ENCODE data around the gene NDRG3. TPM values are rescaled to one million over a fixed set of nuclear protein-coding genes. Genes with fewer than 3 reads are reported as not detected.
"Not testable (repeated sequence)": the region's sequence is repeated elsewhere in the genome, so short reads cannot be mapped to it uniquely, and the experiment has no call there.

Gene NDRG3
- total RNA-seq, 1 donor from 2014 or later, result 26.8 TPM

DNA sequence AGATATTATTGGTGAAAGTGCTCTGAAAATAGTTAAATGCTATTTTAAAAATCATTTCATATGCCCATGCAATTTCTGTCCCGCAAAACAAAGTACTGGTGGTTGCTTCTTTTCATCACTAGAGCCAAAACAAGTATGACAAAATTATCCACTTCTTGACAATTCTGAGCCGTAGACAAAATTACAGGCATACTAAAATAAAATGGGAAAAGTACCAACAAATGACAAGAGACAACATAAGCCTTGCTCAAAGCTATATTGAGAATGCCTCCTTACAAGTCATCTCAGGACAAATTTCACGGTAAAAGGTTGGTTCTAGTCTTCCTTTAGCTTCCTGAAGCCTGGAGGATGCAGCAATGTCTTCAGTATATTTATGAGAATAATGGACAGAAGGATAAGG lies 28.9 kb downstream of the NDRG3 start:
- Mint-ChIP-seq H3K36me3 (ENCODE audit: low read depth) (peaks cover 10% of the 10 kb centered on the region), H3K9me3 (no peaks in the 10 kb centered on the region), H3K27me3 (ENCODE audit: low read depth) (no peaks in the 10 kb centered on the region), H3K27ac (no peak overlapping the region), H3K4me3 (ENCODE audit: low read depth) (no peak overlapping the region), H3K4me1 (ENCODE audit: low read depth) (peaks cover 5% of the 10 kb centered on the region)
- intact Hi-C loops (cut with micrococcal nuclease), result no loop called here
- no peak for DNase-seq (ENCODE audit: low spot score)

- intact Hi-C loops (cut with micrococcal nuclease), result no loop called here
- no peak overlapping the region for H3K4me3 Mint-ChIP-seq (ENCODE audit: low read depth)
- H3K36me3 Mint-ChIP-seq (ENCODE audit: low read depth), result no peaks in the 10 kb centered on the region
- no peaks in the 10 kb centered on the region for H3K4me1 Mint-ChIP-seq (ENCODE audit: low read depth)
- H3K9me3 Mint-ChIP-seq, result no peaks in the 10 kb centered on the region
- H3K27ac Mint-ChIP-seq, result no peak overlapping the region
- H3K27me3 Mint-ChIP-seq (ENCODE audit: low read depth), result no peaks in the 10 kb centered on the region
- no peak for DNase-seq (ENCODE audit: low spot score)
Measured at GRCh38 chr20:36712775-36713174, 33.1 kb downstream of the NDRG3 start.

DNA sequence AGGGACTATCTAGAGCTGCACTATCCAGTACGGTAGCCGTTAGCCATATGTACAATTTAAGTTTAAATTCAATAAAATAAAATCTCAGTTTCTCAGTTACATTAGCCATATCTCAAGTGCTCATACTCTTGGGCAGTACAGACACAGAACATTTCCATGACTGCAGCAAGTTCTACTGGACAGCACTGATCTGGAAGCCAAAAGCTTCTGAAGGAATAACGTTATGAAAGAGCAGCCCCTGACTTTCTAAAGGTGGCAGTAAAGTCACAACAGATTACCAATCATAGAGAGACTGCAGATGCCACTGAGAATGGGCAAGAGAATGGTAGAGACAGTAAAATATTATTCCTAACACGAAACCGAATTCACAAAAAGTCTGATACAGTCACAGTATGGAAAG lies 36.8 kb downstream of the NDRG3 start:
- no peak overlapping the region for H3K4me3 Mint-ChIP-seq (ENCODE audit: low read depth)

DNA sequence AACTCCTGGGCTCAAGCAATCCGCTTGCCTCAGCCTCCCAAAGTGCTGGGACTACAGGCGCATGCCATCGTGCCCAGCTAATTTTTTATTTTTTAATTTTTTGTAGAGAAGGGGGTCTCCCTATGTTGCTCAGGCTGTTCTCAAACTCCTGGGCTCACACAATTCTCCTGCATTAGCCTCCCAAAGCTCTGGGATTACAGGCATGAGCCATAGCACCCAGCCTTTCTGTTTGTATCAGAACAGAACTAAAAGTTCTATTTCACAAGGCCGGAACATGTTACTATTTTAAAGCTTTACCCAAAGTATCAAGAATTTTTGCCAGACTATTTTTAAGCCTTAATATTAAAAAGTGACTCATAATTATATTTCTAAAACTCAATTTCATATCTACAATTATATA lies 42.4 kb downstream of the NDRG3 start:
- intact Hi-C loops (cut with micrococcal nuclease), result no loop called here
- DNase-seq (ENCODE audit: low spot score), result no peak
- H3K27me3 Mint-ChIP-seq (ENCODE audit: low read depth), result no peaks in the 10 kb centered on the region
- H3K36me3 Mint-ChIP-seq (ENCODE audit: low read depth), result no peaks in the 10 kb centered on the region
- H3K9me3 Mint-ChIP-seq, result no peaks in the 10 kb centered on the region
- H3K4me3 Mint-ChIP-seq (ENCODE audit: low read depth), result no peak overlapping the region
- H3K27ac Mint-ChIP-seq, result no peak overlapping the region
- H3K4me1 Mint-ChIP-seq (ENCODE audit: low read depth), result peaks cover 2% of the 10 kb centered on the region

More for the DNA sequence above, 36.8 kb downstream of the NDRG3 start:
- Mint-ChIP-seq H3K4me1 (ENCODE audit: low read depth) (peaks cover 2% of the 10 kb centered on the region), H3K27ac (no peak overlapping the region), H3K36me3 (ENCODE audit: low read depth) (no peaks in the 10 kb centered on the region), H3K9me3 (no peaks in the 10 kb centered on the region), H3K27me3 (ENCODE audit: low read depth) (no peaks in the 10 kb centered on the region)
- no peak for DNase-seq (ENCODE audit: low spot score)
- intact Hi-C loops (cut with micrococcal nuclease), result no loop called here

DNA sequence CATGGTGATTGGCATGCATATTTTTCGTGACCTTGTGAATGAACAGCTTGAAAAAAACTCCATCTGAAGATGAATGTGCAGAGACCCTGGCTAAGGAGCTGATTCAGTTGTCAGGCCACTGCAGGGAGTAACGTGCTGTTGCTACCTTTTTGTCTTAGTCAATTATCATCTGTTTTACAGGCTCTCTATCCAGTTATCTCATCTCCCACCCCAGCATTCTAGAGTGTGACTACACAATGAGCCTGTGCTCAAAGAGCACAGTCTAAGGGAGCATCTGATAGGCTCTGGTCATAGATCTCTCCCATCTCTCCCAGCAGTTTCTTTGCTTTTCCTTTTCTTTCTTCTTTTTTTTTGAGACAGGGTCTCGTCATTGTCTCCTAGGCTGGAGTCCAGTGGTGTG lies 45.5 kb downstream of the NDRG3 start:
- no peak for DNase-seq (ENCODE audit: low spot score)
- no peak overlapping the region for H3K27ac Mint-ChIP-seq
- peaks cover 4% of the 10 kb centered on the region for H3K36me3 Mint-ChIP-seq (ENCODE audit: low read depth)
- intact Hi-C loops (cut with micrococcal nuclease), result no loop called here
- H3K27me3 Mint-ChIP-seq (ENCODE audit: low read depth), result no peaks in the 10 kb centered on the region
- H3K4me3 Mint-ChIP-seq (ENCODE audit: low read depth), result no peak overlapping the region
- H3K9me3 Mint-ChIP-seq, result no peaks in the 10 kb centered on the region
- H3K4me1 Mint-ChIP-seq (ENCODE audit: low read depth), result no peaks in the 10 kb centered on the region

- DNase-seq (ENCODE audit: low spot score); H3K4me1 Mint-ChIP-seq (ENCODE audit: low read depth); H3K27me3 Mint-ChIP-seq (ENCODE audit: low read depth); H3K36me3 Mint-ChIP-seq (ENCODE audit: low read depth); H3K9me3 Mint-ChIP-seq; H3K4me3 Mint-ChIP-seq (ENCODE audit: low read depth); H3K27ac Mint-ChIP-seq; intact Hi-C loops (cut with micrococcal nuclease): not testable (repeated sequence)
Measured at GRCh38 chr20:36695467-36695866, 50.4 kb downstream of the NDRG3 start.

- no peak overlapping the region for H3K4me3 Mint-ChIP-seq (ENCODE audit: low read depth)
- intact Hi-C loops (cut with micrococcal nuclease), result no loop called here
- H3K27ac Mint-ChIP-seq, result no peak overlapping the region
- DNase-seq (ENCODE audit: low spot score), result no peak
- H3K36me3 Mint-ChIP-seq (ENCODE audit: low read depth), result peaks cover 3% of the 10 kb centered on the region
- H3K27me3 Mint-ChIP-seq (ENCODE audit: low read depth), result no peaks in the 10 kb centered on the region
- H3K4me1 Mint-ChIP-seq (ENCODE audit: low read depth), result no peaks in the 10 kb centered on the region
- H3K9me3 Mint-ChIP-seq, result no peaks in the 10 kb centered on the region
Measured at GRCh38 chr20:36688630-36689029, 57.3 kb downstream of the NDRG3 start.

- Mint-ChIP-seq H3K27me3 (ENCODE audit: low read depth) (no peaks in the 10 kb centered on the region), H3K27ac (no peak overlapping the region), H3K36me3 (ENCODE audit: low read depth) (peaks cover 4% of the 10 kb centered on the region), H3K9me3 (no peaks in the 10 kb centered on the region), H3K4me3 (ENCODE audit: low read depth) (no peak overlapping the region), H3K4me1 (ENCODE audit: low read depth) (no peaks in the 10 kb centered on the region)
- no peak for DNase-seq (ENCODE audit: low spot score)
- intact Hi-C loops (cut with micrococcal nuclease), result no loop called here
Measured at GRCh38 chr20:36687850-36688249, 58.0 kb downstream of the NDRG3 start.

- H3K36me3 Mint-ChIP-seq (ENCODE audit: low read depth), result peaks cover 4% of the 10 kb centered on the region
- no peak overlapping the region for H3K4me3 Mint-ChIP-seq (ENCODE audit: low read depth)
- no peaks in the 10 kb centered on the region for H3K9me3 Mint-ChIP-seq
- H3K27ac Mint-ChIP-seq, result no peak overlapping the region
- H3K27me3 Mint-ChIP-seq (ENCODE audit: low read depth), result no peaks in the 10 kb centered on the region
- intact Hi-C loops (cut with micrococcal nuclease), result no loop called here
- H3K4me1 Mint-ChIP-seq (ENCODE audit: low read depth), result no peaks in the 10 kb centered on the region
- DNase-seq (ENCODE audit: low spot score), result no peak
Measured at GRCh38 chr20:36686944-36687343, 58.9 kb downstream of the NDRG3 start.

DNA sequence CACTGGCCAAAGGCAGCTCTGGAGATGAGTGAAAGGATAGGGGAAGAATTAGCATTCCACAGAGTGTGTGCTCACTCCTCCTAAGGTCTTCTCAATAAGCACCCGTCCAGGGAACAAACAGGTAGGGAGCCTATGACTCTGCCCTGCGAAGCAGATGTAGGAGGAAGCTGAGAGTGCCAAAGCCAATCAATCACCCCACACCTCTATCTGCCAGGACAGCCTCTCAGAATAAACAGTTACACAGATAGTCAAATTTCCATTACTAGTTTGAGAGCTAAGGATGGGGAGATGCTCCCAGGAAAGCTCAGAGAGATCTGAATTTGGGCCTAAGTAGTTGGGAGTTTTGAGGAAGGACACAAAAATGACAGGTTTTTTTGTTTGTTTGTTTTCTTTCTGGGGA lies 59.4 kb downstream of the NDRG3 start:
- H3K4me3 Mint-ChIP-seq (ENCODE audit: low read depth), result no peak overlapping the region
- H3K27ac Mint-ChIP-seq, result no peak overlapping the region
- H3K4me1 Mint-ChIP-seq (ENCODE audit: low read depth), result no peaks in the 10 kb centered on the region
- intact Hi-C loops (cut with micrococcal nuclease), result no loop called here
- no peaks in the 10 kb centered on the region for H3K27me3 Mint-ChIP-seq (ENCODE audit: low read depth)
- no peaks in the 10 kb centered on the region for H3K9me3 Mint-ChIP-seq
- DNase-seq (ENCODE audit: low spot score), result no peak
- H3K36me3 Mint-ChIP-seq (ENCODE audit: low read depth), result peaks cover 4% of the 10 kb centered on the region

GRCh38 chr20:36684747-36685146 lies 61.1 kb downstream of the NDRG3 start:
- H3K27me3 Mint-ChIP-seq (ENCODE audit: low read depth), result no peaks in the 10 kb centered on the region

DNA sequence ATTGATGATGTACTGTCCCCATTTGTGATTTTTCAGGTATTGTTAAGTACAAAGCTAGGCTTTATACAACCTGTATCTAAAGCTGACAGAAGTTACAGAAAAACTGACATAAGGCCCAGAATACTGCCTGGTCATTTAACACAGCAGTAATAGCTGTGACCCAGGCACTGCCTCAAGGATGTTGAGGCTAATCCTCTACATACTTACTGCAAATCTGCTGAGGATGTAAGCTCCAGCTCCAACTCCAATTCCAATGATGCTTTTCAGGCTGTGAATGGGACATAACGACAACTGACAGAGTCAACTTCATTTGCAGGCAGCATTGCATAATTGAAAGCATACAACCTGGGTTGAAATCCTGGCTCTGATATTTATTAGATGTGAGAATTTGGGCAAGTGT lies 63.6 kb downstream of the NDRG3 start:
- Mint-ChIP-seq H3K27me3 (ENCODE audit: low read depth) (no peaks in the 10 kb centered on the region), H3K4me1 (ENCODE audit: low read depth) (no peaks in the 10 kb centered on the region), H3K36me3 (ENCODE audit: low read depth) (peaks cover 14% of the 10 kb centered on the region), H3K27ac (no peak overlapping the region), H3K4me3 (ENCODE audit: low read depth) (no peak overlapping the region), H3K9me3 (no peaks in the 10 kb centered on the region)
- intact Hi-C loops (cut with micrococcal nuclease), result no loop called here
- DNase-seq (ENCODE audit: low spot score), result no peak

More at GRCh38 chr20:36684747-36685146, 61.1 kb downstream of the NDRG3 start:
- Mint-ChIP-seq H3K4me1 (ENCODE audit: low read depth) (no peaks in the 10 kb centered on the region), H3K4me3 (ENCODE audit: low read depth) (no peak overlapping the region), H3K27ac (no peak overlapping the region), H3K9me3 (no peaks in the 10 kb centered on the region), H3K36me3 (ENCODE audit: low read depth) (peaks cover 11% of the 10 kb centered on the region)
- intact Hi-C loops (cut with micrococcal nuclease), result no loop called here
- DNase-seq (ENCODE audit: low spot score), result no peak

DNA sequence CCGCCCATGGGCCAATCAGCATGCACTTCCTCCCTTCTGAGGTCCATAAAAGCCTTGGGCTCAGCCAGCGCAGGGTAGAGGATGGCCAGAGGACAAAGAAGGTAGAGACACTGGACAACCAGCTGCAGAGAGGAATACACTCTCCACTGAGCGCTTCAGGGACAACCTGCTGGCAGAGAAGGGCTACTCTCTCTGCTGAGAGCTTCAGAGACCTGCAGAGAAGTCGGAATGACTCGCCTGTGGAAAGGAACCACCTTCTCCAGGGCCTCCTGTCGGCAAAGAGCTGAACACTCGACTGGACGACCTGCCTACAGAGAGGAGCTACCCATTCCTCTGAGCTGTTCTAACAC lies 68.5 kb downstream of the NDRG3 start:
- Mint-ChIP-seq H3K27ac (no peak overlapping the region), H3K36me3 (ENCODE audit: low read depth) (peaks cover 10% of the 10 kb centered on the region), H3K9me3 (no peaks in the 10 kb centered on the region), H3K27me3 (ENCODE audit: low read depth) (no peaks in the 10 kb centered on the region), H3K4me1 (ENCODE audit: low read depth) (no peaks in the 10 kb centered on the region), H3K4me3 (ENCODE audit: low read depth) (no peak overlapping the region)
- no peak for DNase-seq (ENCODE audit: low spot score)
- intact Hi-C loops (cut with micrococcal nuclease), result no loop called here

DNA sequence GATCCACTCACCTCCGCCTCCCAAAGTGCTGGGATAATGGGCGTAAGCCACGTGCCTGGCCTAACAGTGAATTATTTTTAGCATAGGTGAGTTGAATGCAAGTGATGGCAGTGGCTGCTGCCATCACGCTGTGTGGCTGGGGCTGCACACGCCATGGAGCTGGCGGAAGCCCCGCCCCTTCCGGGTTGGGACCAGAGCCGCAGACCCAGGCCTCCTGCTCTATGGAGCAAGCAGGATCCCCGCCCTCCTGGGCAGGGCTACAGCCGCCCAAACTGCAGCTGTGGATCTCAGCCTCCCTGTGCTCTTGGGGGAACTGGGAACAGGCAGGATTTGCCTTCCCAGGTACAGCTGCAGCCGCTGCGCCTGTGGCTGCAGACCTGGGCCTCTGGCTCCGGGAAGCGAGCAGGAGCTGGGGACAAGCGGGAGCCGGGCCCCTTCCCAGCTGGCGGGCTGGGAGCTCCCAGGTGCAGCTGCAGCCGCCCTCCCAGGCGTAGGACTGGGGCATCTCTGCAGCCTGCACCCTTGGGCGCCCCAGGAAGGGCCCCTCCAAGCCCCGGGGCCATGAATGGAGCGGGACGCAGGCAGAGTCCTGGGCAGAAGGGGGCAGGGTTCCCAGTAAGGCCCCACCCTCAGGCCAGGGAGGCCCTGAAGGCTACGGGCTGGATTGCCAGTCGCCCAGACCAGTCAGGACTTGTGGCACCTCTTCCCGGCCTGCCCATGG lies 69.0 kb downstream of the NDRG3 start:
- H3K9me3 Mint-ChIP-seq, result no peaks in the 10 kb centered on the region
- intact Hi-C loops (cut with micrococcal nuclease), result no loop called here
- no peak for DNase-seq (ENCODE audit: low spot score)
- H3K4me3 Mint-ChIP-seq (ENCODE audit: low read depth), result no peak overlapping the region
- H3K27me3 Mint-ChIP-seq (ENCODE audit: low read depth), result no peaks in the 10 kb centered on the region
- peaks cover 10% of the 10 kb centered on the region for H3K36me3 Mint-ChIP-seq (ENCODE audit: low read depth)
- H3K4me1 Mint-ChIP-seq (ENCODE audit: low read depth), result no peaks in the 10 kb centered on the region
- H3K27ac Mint-ChIP-seq, result no peak overlapping the region
